ENCODE data around the gene SATL1.

SATL1 gene

DNA sequence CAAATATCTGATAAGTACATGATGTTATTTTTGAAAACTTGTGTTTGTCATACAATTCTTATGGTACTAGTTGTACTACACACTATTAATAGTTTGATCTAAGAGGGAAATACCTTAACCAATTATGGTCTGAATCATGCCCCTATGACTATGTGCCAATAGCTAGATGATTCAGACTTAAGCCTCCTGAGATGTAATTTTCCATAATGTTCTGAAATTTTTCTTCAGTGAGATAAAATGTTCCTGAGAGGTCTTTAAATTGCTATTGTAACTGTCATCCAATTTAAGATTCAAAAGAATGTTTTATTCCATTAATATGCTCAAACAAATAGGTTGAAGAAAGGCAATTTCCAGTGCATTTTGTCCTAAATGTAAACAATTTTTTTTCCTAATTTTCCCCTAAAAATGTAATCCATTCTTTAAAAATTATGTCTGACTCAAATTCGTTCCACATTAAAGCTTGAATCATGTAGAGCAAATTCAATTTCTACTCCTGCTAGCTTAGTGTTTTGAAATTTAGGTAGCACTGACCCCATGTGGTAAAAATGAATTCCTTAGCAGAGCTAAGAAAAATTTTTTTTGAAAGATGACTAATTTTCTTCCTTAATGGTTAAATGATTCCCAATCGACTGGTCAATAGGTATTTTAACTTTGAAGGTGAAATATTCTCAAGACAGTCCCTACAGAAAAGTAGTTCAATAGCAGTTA is 190.8 kb downstream of the SATL1 start:
- no peak overlapping the region for H3K4me3 ChIP-seq (ENCODE audit: low read depth, low read length)
- TF ChIP-seq, protein P1, sequence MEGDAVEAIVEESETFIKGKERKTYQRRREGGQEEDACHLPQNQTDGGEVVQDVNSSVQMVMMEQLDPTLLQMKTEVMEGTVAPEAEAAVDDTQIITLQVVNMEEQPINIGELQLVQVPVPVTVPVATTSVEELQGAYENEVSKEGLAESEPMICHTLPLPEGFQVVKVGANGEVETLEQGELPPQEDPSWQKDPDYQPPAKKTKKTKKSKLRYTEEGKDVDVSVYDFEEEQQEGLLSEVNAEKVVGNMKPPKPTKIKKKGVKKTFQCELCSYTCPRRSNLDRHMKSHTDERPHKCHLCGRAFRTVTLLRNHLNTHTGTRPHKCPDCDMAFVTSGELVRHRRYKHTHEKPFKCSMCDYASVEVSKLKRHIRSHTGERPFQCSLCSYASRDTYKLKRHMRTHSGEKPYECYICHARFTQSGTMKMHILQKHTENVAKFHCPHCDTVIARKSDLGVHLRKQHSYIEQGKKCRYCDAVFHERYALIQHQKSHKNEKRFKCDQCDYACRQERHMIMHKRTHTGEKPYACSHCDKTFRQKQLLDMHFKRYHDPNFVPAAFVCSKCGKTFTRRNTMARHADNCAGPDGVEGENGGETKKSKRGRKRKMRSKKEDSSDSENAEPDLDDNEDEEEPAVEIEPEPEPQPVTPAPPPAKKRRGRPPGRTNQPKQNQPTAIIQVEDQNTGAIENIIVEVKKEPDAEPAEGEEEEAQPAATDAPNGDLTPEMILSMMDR (IDR thresholded peaks at IDR 0.05; ENCODE audit: low read depth, low read length) = no peak

DNA sequence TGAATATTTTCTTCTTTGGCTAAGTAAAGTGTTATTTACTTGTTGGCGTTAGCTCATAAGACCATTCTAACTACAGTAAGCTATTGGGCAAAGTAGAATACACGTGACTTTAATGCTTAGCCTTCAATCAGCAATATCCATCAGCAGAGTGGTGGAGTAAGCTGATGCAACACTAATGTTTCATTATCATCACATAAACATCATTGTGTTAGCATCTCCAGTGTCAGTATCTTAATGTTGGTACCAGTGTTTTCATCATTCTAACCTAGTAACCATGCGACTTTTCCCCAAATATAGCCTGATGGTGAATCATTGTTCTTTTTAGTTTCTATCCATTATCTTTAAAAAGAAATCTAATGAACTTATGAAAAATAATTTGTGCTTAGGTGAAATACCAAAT is 191.4 kb downstream of the SATL1 start:
- TF ChIP-seq, protein P1 (IDR thresholded peaks at IDR 0.05; ENCODE audit: low read depth, low read length) = no peak
- no peak overlapping the region for H3K4me3 ChIP-seq (ENCODE audit: low read depth, low read length)

DNA sequence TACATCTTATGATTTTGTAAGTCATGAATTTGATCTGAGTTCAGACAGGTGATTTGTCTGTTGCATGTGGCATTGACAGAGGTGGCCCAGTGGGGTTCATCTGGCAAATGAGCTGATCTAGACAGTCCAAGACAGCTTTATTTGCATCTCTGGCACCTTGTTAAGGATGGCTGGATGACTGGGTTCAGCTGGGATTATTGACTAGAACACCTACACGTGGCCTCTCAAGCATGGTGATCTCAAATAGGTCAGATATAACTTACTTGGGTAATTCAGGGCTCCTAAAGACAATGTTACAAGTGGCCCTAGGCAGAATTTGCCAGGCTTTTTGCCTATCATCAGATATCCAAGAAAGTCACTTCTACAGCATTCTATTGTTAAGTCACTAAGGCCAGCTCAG is 192.0 kb downstream of the SATL1 start:
- TF ChIP-seq, protein P1 (IDR thresholded peaks at IDR 0.05; ENCODE audit: low read depth, low read length) = no peak

More for the DNA sequence above, 192.0 kb downstream of the SATL1 start:
- no peak overlapping the region for H3K4me3 ChIP-seq (ENCODE audit: low read depth, low read length)

Data from WI38 (cell line).